Amygdala (tissue), 56 donors: Measurements from ENCODE around the gene FBXL16.

Experiments used
- DNase-seq, 56 donors: peaks; one replicate each; lab custom pipeline; 2025; lab: John Stamatoyannopoulos, UW

The FBXL16 gene

DNA sequence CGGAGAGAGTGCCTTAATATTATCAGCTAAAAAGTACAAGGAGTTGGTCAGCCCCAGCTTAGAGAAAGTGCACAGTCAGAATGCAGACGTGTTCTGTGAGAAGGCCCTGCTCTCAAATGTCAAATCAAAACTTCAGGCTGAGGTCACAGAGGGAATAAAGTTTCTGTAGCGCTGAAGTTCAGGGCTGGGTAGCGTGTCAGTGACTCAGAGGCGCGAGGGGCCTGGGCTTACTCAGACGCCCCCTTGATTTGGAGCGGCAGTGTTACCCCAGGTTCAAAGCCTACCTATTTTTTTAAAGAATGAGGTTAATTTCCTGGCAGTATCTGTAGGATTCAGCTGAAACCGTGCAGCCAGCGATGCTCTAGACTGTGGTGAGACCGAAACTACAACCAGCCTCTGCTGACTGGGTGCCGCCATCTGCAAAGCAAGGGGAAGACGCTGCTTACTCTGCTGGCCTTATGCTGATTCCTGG lies 30.4 kb upstream of the FBXL16 start:
- no peak for DNase-seq

DNA sequence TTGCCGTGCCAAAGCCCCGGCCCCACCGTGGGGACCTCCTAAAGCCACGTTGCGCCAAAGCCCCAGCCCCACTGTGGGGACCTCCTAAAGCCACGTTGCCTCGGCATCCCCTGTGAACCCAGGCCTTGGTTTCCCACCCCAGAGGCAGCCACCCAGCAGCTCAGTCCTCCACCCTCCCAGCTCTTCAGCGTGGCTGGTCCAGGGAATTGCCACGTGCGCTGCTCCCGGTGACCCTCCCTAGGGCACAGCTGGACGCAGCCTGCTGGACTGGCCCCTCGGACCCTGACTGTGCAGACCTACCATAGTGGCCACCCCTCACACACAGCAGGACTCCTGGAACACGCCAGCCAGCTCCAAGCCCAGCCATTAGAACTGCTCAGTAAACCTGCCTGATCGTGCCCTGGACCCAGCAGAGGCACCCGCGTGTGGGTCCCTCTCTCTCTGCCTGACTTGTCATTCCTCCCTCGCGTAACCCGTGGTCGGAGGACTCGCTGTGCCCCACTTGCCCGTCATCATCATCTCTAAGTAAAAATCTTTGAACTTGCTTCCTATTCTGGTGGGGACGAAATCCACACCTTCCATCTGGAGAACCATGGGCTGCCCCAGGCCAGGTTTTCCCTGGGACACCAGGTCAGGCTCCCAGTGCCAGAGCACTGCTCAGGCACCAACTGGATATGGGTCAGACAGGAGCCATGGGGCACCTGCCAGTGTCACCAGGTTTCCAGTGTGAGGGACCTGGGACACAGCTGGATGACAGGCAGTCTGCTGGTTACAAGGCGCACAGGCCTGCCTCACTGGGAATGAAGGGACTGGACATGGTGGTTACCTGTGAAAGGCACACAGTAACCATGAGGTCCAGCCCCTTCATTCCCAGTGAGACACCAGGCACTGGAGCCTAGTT lies 29.6 kb upstream of the FBXL16 start:
- no peak for DNase-seq

DNA sequence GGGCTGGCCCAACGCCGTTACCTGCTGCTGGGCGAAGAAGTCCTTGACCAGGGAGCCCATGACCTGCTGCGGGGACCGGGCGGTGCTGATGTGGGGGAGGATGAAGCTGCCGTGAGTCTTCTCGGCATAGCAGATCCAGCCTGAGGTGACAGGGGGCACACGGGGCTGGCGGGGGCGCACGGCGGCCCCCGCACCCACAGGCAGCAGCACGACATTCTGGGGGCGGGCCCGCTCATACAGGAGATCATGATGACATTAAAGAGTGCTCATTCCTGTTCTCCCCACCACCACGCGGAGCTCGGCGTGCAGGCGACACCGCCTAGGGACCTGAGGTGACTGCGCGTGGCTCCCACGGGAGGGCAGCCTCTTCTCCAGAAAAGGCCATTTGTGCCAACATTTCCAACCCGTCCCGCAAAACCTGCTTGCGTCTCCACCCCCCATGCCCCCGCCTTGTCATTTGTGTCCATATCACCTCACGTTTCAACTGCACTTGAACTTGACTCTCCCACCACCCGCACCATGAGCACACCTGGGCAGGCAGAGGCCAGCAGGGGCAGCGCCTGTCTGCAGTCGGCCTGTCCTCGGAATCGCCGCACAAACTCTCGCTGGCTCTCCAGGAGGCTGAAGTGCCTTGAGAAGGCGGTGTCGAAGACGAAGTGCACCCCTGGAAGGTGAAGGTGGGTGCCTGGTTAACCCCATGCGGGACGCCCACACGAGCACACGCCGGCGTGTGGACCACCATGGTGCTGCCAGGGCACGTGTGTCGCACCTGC lies 28.8 kb upstream of the FBXL16 start:
- no peak for DNase-seq

DNA sequence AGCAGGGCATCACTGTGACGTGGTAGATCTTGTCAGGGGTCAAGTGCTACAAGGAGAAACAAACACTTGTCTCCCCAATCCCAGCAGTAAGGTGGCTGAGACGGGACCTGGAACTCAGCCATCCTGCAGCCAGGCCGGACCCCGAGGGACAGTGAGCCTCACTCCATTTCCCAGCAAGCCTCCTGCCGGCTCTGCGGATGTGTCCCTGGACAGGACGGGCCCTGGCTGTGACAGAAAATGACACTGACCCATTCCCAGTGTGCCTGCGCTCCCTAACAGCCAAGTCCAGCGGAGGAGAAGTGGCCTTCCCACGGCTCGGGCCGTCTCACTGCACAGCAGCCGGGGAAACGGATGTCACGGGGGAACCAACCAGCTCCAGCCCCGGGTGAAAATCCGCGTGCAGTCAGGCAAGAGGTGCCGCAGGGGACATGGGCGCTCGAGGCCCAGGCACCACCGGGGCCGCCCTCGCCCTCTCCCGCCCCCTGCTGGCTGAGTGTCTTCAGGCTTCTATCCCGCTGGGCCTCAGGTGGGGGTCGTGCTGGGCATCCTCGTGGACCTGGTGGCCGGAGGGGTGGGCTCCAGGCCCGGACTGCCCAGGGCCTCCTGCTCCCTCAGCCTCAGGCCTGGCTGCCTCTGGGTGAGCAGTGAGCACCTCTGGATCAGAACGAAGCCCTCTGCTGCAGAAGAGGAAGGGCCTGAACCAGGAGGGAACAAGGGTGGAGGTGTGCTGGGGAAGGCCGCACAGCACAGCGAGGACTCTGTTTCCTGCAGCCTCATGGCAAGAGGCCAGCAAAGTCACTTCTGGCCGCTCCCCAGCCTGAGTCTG lies 28.0 kb upstream of the FBXL16 start:
- DNase-seq = no peak

GRCh38 chr16:732936-733335 lies 27.3 kb upstream of the FBXL16 start:
- no peak for DNase-seq

GRCh38 chr16:732332-732731 lies 26.7 kb upstream of the FBXL16 start:
- DNase-seq = no peak

- DNase-seq = no peak
These were observed 25.3 kb upstream of the FBXL16 start for GRCh38 chr16:730666-731509.

DNA sequence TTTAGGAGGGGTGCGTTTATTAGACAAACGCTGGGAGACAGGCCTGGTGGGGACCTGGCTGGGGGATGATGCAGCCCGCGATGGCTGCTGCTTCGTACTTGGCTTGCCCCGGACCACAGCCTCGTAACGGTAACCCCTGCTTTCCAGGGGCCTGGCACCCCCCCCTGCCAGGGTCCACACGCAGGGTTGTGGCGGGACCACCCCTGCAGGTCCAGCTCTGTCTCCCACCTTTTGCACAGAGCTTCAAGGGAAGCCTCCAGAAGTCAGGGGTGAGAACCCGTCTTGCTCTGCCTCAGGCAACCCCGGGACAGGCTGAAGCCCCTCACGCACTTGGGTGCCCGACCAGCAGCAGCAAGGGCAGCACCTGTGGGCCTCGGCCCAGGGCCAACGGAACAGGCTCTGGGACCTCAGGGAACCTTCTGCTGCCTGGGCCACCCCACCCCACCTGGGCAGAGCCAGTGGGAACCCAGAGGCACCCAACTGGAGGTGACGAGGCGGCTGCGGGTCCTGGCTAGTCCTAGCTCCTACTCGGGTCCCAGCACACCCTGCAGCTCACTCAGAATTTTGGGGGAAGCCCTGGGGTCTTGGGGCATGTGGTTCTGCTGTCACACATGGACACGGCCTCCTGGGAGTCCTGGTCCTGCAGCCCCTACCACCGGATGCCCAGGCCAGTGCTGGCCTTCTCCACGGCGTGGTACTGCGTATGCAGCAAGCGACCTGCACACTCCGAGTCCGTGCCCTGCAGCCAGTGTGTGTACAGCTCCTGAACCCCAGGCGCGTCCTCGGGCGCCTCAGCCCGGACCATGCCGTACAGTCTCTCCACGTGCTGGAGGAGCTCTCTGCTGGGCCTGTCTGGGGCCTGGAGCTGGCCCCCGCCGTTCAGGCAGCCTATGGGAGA lies 24.4 kb upstream of the FBXL16 start:
- no peak for DNase-seq

DNA sequence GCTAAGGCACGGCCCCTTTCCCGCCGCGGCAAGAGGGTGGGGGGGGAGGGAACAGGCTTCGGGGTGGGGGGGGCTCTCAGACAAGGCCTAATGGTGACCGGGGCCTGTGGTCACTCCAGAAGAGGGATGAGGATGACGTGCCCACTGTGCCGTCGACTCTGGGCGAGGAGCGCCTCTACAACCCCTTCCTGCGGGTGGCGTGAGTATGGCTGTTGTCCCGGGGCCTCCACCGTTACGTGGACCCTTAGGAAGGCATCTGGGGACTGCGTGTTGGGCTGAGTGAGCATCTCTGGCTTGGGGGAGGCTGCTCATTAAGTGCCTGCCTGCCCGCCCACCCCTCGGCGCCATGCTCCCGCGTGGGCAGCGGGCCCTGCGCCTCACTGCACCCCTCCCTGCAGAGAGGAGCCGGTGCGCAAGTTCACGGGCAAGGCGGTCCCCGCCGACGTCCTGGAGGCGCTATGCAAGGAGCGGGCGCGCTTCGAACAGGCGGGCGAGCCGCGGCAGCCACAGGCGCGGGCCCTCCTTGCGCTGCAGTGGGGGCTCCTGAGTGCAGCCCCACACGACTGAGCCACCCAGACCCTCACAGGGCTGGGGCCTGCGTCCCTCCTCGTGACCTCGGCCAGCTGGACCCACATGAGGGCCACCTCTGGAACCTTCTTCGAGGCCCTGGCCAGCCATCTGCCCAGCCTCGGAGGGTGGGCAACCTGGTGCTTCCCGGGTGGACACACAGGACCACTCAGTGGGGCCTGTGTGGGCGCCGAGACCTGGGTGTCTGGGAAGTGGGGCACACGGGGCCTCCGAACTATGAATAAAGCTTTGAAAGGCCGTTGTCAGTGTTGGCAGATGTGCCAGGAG lies 23.5 kb upstream of the FBXL16 start:
- peak in 7 of 56 donors; percentile 32 to 56 (median 42) for DNase-seq

GRCh38 chr16:728131-728889 lies 22.7 kb upstream of the FBXL16 start:
- peak in 33 of 56 donors; percentile 11 to 75 (median 59) for DNase-seq

GRCh38 chr16:727291-727977 lies 21.8 kb upstream of the FBXL16 start:
- DNase-seq = no peak

DNA sequence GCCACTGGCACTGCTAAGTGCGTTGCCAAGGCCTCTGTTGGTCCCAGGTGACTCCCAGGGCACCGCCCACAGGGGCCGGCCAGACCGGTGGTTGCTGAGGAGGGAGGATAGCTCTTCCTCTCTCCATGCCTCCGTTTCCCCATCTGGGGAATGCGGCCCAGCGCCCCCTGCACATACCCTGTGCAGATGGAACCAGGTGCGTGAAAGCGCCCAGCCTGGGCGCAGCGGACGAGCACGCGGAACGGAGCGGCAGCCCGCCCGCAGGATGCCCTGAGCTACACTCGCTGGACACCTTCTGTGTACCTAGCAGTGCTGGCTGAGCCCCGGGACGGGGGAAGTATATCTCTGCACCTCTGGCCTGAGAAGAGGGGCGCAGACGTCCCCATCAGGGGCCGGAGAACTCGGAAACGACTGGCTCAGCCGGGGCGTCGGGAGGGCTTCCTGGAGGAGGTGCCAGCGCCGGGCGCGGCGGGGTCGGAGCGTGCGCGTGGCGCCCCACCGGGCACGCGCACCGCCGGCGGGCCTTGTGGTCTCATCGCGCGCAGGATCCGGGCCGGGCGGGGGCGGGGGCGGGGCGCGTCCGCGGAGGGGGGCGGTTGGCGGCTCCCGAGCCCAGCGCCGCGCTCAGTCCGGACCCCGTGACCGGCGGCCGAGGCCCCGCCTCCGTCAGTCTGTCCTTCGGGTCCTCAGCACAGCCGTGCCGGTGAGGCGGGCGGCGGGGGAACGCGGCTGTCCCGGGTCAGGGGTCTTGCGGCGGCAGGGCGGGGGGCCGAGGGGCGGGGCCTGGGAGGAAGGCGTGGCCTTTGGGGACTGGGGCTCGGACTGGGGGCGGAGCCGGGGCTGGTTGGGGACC lies 21.1 kb upstream of the FBXL16 start, which contains the start of the genes CCDC78 and HAGHL:
Gene CCDC78 (minus strand): TSS at position 6 of the 853 bp plus-strand sequence. CDS start 76 bp downstream, outside the sequence.
Gene HAGHL (plus strand): TSS at position 669 of the 853 bp plus-strand sequence. CDS start 404 bp downstream, outside the sequence.
- DNase-seq = peak in 33 of 56 donors; percentile 21 to 77 (median 56)

GRCh38 chr16:726188-726437 lies 20.5 kb upstream of the FBXL16 start:
- no peak for DNase-seq

DNA sequence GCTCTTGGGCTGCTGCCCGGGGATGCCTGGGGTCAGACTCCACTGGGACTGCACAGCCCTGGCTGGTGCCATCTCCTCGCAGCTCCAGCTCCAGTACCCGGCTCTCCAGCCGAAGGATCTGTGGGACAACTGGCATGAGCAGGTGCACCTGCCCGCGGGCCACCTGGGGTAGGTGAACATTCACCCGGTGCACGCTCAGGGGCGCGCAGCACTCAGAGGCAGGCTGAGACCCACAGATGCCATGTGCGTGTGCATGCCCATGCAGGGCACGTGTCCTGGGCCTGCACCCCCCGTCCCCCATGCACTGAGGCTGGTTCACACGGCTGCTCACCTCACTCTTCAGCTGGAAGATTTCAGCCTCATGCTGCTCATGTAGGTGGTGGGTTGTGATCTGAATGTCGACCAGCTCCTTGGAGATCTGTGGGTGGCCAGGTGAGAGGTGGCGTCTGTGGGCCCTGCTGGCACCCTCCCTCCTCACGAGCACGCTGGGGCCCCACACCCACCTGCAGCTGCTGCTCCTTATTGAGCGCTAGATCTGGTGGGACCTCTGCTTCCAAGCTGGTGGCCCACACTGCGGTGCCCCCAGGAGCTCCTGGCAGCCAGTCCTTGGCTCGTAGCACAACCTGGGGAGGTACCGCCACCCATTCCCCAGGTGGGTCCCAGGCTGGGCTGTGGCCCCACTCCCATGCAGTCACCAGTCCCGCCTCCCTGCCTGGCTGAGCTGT lies 20.0 kb upstream of the FBXL16 start:
- DNase-seq = no peak

DNA sequence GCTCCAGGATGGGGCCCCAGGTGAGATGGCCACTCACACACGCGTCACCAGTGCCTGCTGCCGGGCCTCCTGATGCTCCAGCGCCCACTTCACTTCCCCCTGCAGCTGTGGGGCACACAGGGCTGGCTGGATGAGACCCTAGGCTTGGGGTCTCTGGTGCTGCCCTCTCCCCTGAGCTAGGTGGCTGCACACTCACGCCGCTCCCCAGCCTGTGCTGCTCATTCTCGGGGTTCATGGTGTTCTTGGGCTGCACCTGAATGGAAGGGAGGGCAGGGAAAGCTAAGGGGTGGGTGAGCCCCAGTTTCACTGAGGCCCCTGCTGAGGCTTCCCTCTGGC lies 19.4 kb upstream of the FBXL16 start:
- DNase-seq = no peak
